HG02938 (cell line): ENCODE data around the gene EFR3B.
"Not testable (repeated sequence)": the region's sequence is repeated elsewhere in the genome, so short reads cannot be mapped to it uniquely, and the experiment has no call there.

Experiments
- ATAC-seq: cut with Tn5 transposase; IDR thresholded peaks from one replicate; pipeline ENCODE4 v1.9.1; 2021; ENCODE audit warnings: mild to moderate bottlenecking, moderate library complexity; ENCODE audit not compliant: unreplicated experiment

The EFR3B gene

GRCh38 chr2:25102352-25102751 lies 60.5 kb downstream of the EFR3B start:
- ATAC-seq: not testable (repeated sequence)

GRCh38 chr2:25103287-25103871 lies 61.5 kb downstream of the EFR3B start:
- ATAC-seq: no peak

- ATAC-seq: no peak
These were observed 62.9 kb downstream of the EFR3B start for GRCh38 chr2:25104736-25105135.

- no peak for ATAC-seq
These were observed 63.6 kb downstream of the EFR3B start for GRCh38 chr2:25105336-25106085.

GRCh38 chr2:25109822-25110221 lies 67.9 kb downstream of the EFR3B start:
- no peak for ATAC-seq

GRCh38 chr2:25112113-25112512 lies 70.2 kb downstream of the EFR3B start:
- ATAC-seq: no peak

GRCh38 chr2:25115249-25115883 lies 73.5 kb downstream of the EFR3B start:
- no peak for ATAC-seq

GRCh38 chr2:25115902-25116301 lies 74.0 kb downstream of the EFR3B start:
- ATAC-seq: no peak

GRCh38 chr2:25116956-25117355 lies 75.1 kb downstream of the EFR3B start:
- ATAC-seq: no peak

GRCh38 chr2:25119263-25119662 lies 77.4 kb downstream of the EFR3B start:
- ATAC-seq: no peak

GRCh38 chr2:25122367-25122766 lies 80.5 kb downstream of the EFR3B start:
- ATAC-seq: no peak

GRCh38 chr2:25123682-25124081 lies 81.8 kb downstream of the EFR3B start:
- no peak for ATAC-seq

GRCh38 chr2:25125189-25125588 lies 83.3 kb downstream of the EFR3B start:
- no peak for ATAC-seq

GRCh38 chr2:25125976-25126375 lies 84.1 kb downstream of the EFR3B start:
- no peak for ATAC-seq

- ATAC-seq: not testable (repeated sequence)
These were observed 85.2 kb downstream of the EFR3B start for GRCh38 chr2:25127071-25127470.

- no peak for ATAC-seq
These were observed 85.8 kb downstream of the EFR3B start for GRCh38 chr2:25127646-25128045.

GRCh38 chr2:25129901-25130520 lies 88.1 kb downstream of the EFR3B start:
- no peak for ATAC-seq

GRCh38 chr2:25131253-25131566 lies 89.3 kb downstream of the EFR3B start:
- ATAC-seq: no peak

GRCh38 chr2:25131567-25132298 lies 89.9 kb downstream of the EFR3B start:
- ATAC-seq: no peak

- ATAC-seq: no peak
These were observed 90.4 kb downstream of the EFR3B start for GRCh38 chr2:25132299-25132635.

GRCh38 chr2:25132693-25133092 lies 90.8 kb downstream of the EFR3B start:
- ATAC-seq: no peak
